K562 (cell line): ENCODE data around the gene CACNA2D2. TPM values are rescaled to one million over a fixed set of nuclear protein-coding genes. Genes with fewer than 3 reads are reported as not detected.

Experiments used
- BRD9 ChIP-seq: fragments of 450-650 bp; IDR thresholded peaks from 2 replicates; pipeline ENCODE4 v1.6.1; 2018; ENCODE audit warnings: low read depth; ENCODE audit not compliant: partially characterized antibody
- CBFA2T3 ChIP-seq: fragments of 450-650 bp; IDR thresholded peaks from 2 replicates; pipeline ENCODE4 v1.6.1; 2017
- CHCHD3 ChIP-seq: fragments of 250-450 bp; sonication (Bioruptor Pico); IDR thresholded peaks from 2 replicates; pipeline ENCODE4 v2.1.2; 2022; ENCODE audit warnings: mild to moderate bottlenecking
- FOXK2 ChIP-seq, 2 experiments: fragments of 450-650 bp; IDR thresholded peaks in 1 of 2; conservative IDR thresholded peaks in 1 of 2; 2 replicates each; pipeline ENCODE4 v1.6.1; 2016; ENCODE audit warnings: low read depth in 2 of 2, mild to moderate bottlenecking in 1 of 2
- GTF2E2 ChIP-seq: fragments of 200-800 bp; sonication (Bioruptor generic); IDR thresholded peaks from 2 replicates; pipeline ENCODE4 v1.6.1; 2016; ENCODE audit warnings: missing genetic modification characterization, missing compliant biosample characterization
- MEIS2 ChIP-seq: fragments of 450-650 bp; IDR thresholded peaks from 2 replicates; pipeline ENCODE4 v1.6.1; 2014; ENCODE audit warnings: mild to moderate bottlenecking; ENCODE audit not compliant: partially characterized antibody
- NRF1 ChIP-seq, 2 experiments: fragments of 450-650 bp; IDR thresholded peaks in 1 of 2; conservative IDR thresholded peaks in 1 of 2; 2 replicates each; pipeline ENCODE4 v1.6.1; 2014; ENCODE audit warnings: mild to moderate bottlenecking in 2 of 2
- PCBP2 ChIP-seq: fragments of 200-400 bp; formaldehyde crosslinking; IDR thresholded peaks from 2 replicates; pipeline ENCODE4 v1.6.1; 2018; ENCODE audit warnings: low read length, low read depth, mild to moderate bottlenecking, moderate library complexity; ENCODE audit not compliant: poor library complexity, severe bottlenecking
- RNF2 ChIP-seq: sonication (generic); IDR thresholded peaks from 2 replicates; pipeline ENCODE4 v1.6.1; 2016
- SMARCE1 ChIP-seq: fragments of 450-650 bp; IDR thresholded peaks from 2 replicates; pipeline ENCODE4 v1.7.1; 2016; ENCODE audit warnings: mild to moderate bottlenecking
- SOX6 ChIP-seq: fragments of 450-650 bp; IDR thresholded peaks from 2 replicates; pipeline ENCODE4 v1.6.1; 2014; ENCODE audit warnings: mild to moderate bottlenecking
- SUPT5H ChIP-seq: fragments of 450-650 bp; IDR thresholded peaks from 2 replicates; pipeline ENCODE4 v1.6.1; 2016
- TBP ChIP-seq: optimal IDR thresholded peaks from 2 replicates; pipeline ENCODE3; 2011; ENCODE audit warnings: low read depth, low read length, improper control_type of control experiment
- ZNF124 ChIP-seq: sonication (generic); formaldehyde crosslinking; IDR thresholded peaks from 2 replicates; pipeline ENCODE4 v1.8.1; 2022; ENCODE audit warnings: missing genetic modification reagents
- ZNF436 ChIP-seq: fragments of 250-450, 450-650 bp; sonication (Bioruptor Pico); formaldehyde crosslinking; IDR thresholded peaks from 2 replicates; pipeline ENCODE4 v1.7.0; 2020; ENCODE audit warnings: mild to moderate bottlenecking
- ZSCAN29 ChIP-seq: fragments of 450-650 bp; IDR thresholded peaks from 2 replicates; pipeline ENCODE4 v1.6.1; 2017
- polyA plus RNA-seq, 8 experiments: library from polyadenylated mRNA; depleted of rRNA in 4 of 8; stranded (reverse) in 5 of 8; unstranded in 3 of 8; fragments of >200 nt; fragmentation: Nextera tagmentation in 2 of 8; fragmentation: Illumina TruSeq in 1 of 8; extraction: Ambion mirVana in 2 of 8; extraction: Trizol in 1 of 8; gene quantifications; 2 replicates each; pipeline versions ENCODE4 v1.2.1 to v1.2.3, GENCODE V29; 2011 to 2014; ENCODE audit warnings: inconsistent platforms in 1 of 8, missing spikeins in 1 of 8
- total RNA-seq, 7 experiments: library from RNA; depleted of rRNA in 6 of 7; stranded (reverse); fragments of >200 nt in 6 of 7; fragmentation: Illumina TruSeq in 2 of 7; extraction: Trizol in 2 of 7; gene quantifications; 2 replicates each; pipeline versions ENCODE4 v1.2.1 to v1.2.3, GENCODE V29; 2011 to 2021; ENCODE audit warnings: low replicate concordance in 1 of 7
- TF ChIP-seq, protein P1 (sequence below): fragments of 200-400 bp; formaldehyde crosslinking; IDR thresholded peaks from 2 replicates; pipeline ENCODE4 v1.6.1; 2017; ENCODE audit warnings: mild to moderate bottlenecking, low read depth, low read length, moderate library complexity
- TF ChIP-seq, protein P2 (sequence below): sonication (generic); formaldehyde crosslinking; IDR thresholded peaks from 2 replicates; pipeline ENCODE4 v1.9.0; 2022; ENCODE audit warnings: mild to moderate bottlenecking, missing genetic modification reagents
- TF ChIP-seq, protein P3 (sequence below), 2 experiments: fragments of 450-650 bp in 1 of 2; sonication (generic) in 1 of 2; formaldehyde crosslinking in 1 of 2; IDR thresholded peaks in 1 of 2; conservative IDR thresholded peaks in 1 of 2; 2 replicates each; pipeline versions ENCODE4 v1.6.1 to v1.8.1; 2016 to 2023; ENCODE audit warnings: mild to moderate bottlenecking in 2 of 2, moderate library complexity in 2 of 2, inconsistent platforms in 1 of 2, missing genetic modification reagents in 1 of 2
- TF ChIP-seq, protein P4 (sequence below): fragments of 250-450 bp; sonication (Bioruptor Pico); IDR thresholded peaks from 2 replicates; pipeline ENCODE4 v1.9.0; 2021; ENCODE audit warnings: mild to moderate bottlenecking, inconsistent platforms
- TF ChIP-seq, protein P5 (sequence below), 3 experiments: fragments of 200-800 bp in 1 of 3; sonication (Bioruptor generic) in 1 of 3; sonication (generic) in 1 of 3; formaldehyde crosslinking in 1 of 3; IDR thresholded peaks; 2 replicates each; pipeline versions ENCODE4 v1.6.1 to v1.8.0; 2016 to 2022; ENCODE audit warnings: mild to moderate bottlenecking in 2 of 3, missing compliant biosample characterization in 2 of 3, missing genetic modification characterization in 2 of 3, missing genetic modification reagents in 1 of 3

Gene CACNA2D2
- total and polyA plus RNA-seq, 9 of the 15 experiments (the other 6 are each of a cell fraction or from before 2014, with no cell fraction given) = 0.11 to 0.58 (median 0.36) TPM; not detected in 2

DNA sequence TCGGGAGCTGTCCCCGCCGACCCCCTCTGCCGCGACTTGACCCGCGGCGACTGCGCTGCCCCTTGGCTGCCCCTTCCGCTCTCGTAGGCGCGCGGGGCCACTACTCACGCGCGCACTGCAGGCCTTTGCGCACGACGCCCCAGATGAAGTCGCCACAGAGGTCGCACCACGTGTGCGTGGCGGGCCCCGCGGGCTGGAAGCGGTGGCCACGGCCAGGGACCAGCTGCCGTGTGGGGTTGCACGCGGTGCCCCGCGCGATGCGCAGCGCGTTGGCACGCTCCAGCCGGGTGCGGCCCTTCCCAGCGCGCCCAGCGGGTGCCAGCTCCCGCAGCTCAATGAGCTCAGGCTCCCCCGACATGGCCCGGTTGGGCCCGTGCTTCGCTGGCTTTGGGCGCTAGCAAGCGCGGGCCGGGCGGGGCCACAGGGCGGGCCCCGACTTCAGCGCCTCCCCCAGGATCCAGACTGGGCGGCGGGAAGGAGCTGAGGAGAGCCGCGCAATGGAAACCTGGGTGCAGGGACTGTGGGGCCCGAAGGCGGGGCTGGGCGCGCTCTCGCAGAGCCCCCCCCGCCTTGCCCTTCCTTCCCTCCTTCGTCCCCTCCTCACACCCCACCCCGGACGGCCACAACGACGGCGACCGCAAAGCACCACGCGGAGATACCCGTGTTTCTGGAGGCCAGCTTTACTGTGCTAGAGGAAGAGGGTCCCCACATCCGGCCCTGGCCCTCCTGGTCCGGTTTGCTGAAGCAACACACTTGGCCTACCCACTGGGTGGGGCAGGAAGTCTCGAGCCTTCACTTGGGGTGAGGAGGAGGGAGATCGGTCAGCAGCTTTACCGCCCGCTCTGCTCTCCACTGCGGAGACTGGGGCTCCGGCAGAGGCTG, 162.7 kb downstream of the CACNA2D2 start, which contains the start of gene RASSF1 (continued):
- TF ChIP-seq PCBP2 (no peak), MEIS2 (no peak), ZSCAN29 (no peak), ZNF124 (no peak), SOX6 (no peak), SMARCE1 (no peak), GTF2E2 (tag) (no peak), NRF1 (conservative IDR thresholded peaks at IDR 0.05 in 1 of 2, IDR thresholded peaks at IDR 0.05 in 1 of 2) (peak; percentile 31 to 43; a peak in 2 of 4 replicates), ZNF436 (CRISPR knock-in tag) (no peak), BRD9 (no peak), TBP (peak; percentile 48), RNF2 (no peak), CHCHD3 (no peak), CBFA2T3 (no peak), FOXK2 (conservative IDR thresholded peaks at IDR 0.05 in 1 of 2, IDR thresholded peaks at IDR 0.05 in 1 of 2; ENCODE audit: low read depth in 2 of 2) (no peak), SUPT5H (0 out of 2 replicates have a peak, but pooled peaks have one; percentile 42)
- TF ChIP-seq, protein P1, sequence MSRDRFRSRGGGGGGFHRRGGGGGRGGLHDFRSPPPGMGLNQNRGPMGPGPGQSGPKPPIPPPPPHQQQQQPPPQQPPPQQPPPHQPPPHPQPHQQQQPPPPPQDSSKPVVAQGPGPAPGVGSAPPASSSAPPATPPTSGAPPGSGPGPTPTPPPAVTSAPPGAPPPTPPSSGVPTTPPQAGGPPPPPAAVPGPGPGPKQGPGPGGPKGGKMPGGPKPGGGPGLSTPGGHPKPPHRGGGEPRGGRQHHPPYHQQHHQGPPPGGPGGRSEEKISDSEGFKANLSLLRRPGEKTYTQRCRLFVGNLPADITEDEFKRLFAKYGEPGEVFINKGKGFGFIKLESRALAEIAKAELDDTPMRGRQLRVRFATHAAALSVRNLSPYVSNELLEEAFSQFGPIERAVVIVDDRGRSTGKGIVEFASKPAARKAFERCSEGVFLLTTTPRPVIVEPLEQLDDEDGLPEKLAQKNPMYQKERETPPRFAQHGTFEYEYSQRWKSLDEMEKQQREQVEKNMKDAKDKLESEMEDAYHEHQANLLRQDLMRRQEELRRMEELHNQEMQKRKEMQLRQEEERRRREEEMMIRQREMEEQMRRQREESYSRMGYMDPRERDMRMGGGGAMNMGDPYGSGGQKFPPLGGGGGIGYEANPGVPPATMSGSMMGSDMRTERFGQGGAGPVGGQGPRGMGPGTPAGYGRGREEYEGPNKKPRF = no peak
- TF ChIP-seq, protein P2, sequence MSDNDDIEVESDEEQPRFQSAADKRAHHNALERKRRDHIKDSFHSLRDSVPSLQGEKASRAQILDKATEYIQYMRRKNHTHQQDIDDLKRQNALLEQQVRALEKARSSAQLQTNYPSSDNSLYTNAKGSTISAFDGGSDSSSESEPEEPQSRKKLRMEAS (CRISPR knock-in tag) = peak; percentile 72
- TF ChIP-seq, protein P3, sequence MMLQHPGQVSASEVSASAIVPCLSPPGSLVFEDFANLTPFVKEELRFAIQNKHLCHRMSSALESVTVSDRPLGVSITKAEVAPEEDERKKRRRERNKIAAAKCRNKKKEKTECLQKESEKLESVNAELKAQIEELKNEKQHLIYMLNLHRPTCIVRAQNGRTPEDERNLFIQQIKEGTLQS (IDR thresholded peaks at IDR 0.05) = no peak
- TF ChIP-seq, protein P3 (CRISPR knock-in tag; conservative IDR thresholded peaks at IDR 0.05) = no peak
- TF ChIP-seq, protein P4, sequence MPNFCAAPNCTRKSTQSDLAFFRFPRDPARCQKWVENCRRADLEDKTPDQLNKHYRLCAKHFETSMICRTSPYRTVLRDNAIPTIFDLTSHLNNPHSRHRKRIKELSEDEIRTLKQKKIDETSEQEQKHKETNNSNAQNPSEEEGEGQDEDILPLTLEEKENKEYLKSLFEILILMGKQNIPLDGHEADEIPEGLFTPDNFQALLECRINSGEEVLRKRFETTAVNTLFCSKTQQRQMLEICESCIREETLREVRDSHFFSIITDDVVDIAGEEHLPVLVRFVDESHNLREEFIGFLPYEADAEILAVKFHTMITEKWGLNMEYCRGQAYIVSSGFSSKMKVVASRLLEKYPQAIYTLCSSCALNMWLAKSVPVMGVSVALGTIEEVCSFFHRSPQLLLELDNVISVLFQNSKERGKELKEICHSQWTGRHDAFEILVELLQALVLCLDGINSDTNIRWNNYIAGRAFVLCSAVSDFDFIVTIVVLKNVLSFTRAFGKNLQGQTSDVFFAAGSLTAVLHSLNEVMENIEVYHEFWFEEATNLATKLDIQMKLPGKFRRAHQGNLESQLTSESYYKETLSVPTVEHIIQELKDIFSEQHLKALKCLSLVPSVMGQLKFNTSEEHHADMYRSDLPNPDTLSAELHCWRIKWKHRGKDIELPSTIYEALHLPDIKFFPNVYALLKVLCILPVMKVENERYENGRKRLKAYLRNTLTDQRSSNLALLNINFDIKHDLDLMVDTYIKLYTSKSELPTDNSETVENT = peak; percentile 16; the same call in 1 of the 2 replicates
- TF ChIP-seq, protein P5, sequence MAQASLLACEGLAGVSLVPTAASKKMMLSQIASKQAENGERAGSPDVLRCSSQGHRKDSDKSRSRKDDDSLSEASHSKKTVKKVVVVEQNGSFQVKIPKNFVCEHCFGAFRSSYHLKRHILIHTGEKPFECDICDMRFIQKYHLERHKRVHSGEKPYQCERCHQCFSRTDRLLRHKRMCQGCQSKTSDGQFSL (CRISPR knock-in tag; IDR thresholded peaks at IDR 0.05) = peak; percentile 78
- TF ChIP-seq, protein P5 (tag; IDR thresholded peaks at IDR 0.05) = no peak
